Stimulated activated naive B cell treated with anti-CD40 and anti-IgM and Interleukin-4, amounts not matched to agents 10 μg/mL and 1 μg/mL and 100 μg/mL, for 72 hours (primary cell): ENCODE measurements around the gene KLHDC8A.
"Not testable (repeated sequence)": the region's sequence is repeated elsewhere in the genome, so short reads cannot be mapped to it uniquely, and the experiment has no call there.

ENCODE experiments used
- ATAC-seq, 2 donors: fragments of 150-1000 bp; cut with Tn5 transposase; replicated peaks; 2 replicates each; pipeline ENCODE4 v1.10.0; 2021; ENCODE audit warnings: moderate library complexity in 1 of 2
- DNase-seq: peaks from one replicate; pipeline ENCODE4 v3.0.0; 2021
- H3K27ac Mint-ChIP-seq: one replicate; pipeline ENCODE4 v1.8.0; 2022; ENCODE audit warnings: mild to moderate bottlenecking, mixed read lengths
- H3K27me3 Mint-ChIP-seq, 2 donors: one replicate each; pipeline ENCODE4 v1.8.0; 2022; ENCODE audit warnings: mixed read lengths in 2 of 2
- H3K36me3 Mint-ChIP-seq, 2 donors: one replicate each; pipeline ENCODE4 v1.8.0; 2022; ENCODE audit warnings: mixed read lengths in 2 of 2, mild to moderate bottlenecking in 1 of 2
- H3K4me1 Mint-ChIP-seq, 2 donors: one replicate each; pipeline ENCODE4 v1.8.0; 2022; ENCODE audit warnings: mixed read lengths in 2 of 2, mild to moderate bottlenecking in 1 of 2
- H3K4me3 Mint-ChIP-seq, 2 donors: one replicate each; pipeline ENCODE4 v1.8.0; 2022; ENCODE audit warnings: mild to moderate bottlenecking in 2 of 2, mixed read lengths in 2 of 2, moderate library complexity in 1 of 2
- H3K9me3 Mint-ChIP-seq, 2 donors: one replicate each; pipeline ENCODE4 v1.8.0; 2022; ENCODE audit warnings: mixed read lengths in 2 of 2, mild to moderate bottlenecking in 1 of 2

The KLHDC8A gene

GRCh38 chr1:205376739-205377138 lies 20.0 kb upstream of the KLHDC8A start:
- ATAC-seq = no peak
- Mint-ChIP-seq H3K9me3 (no peaks in the 10 kb centered on the region), H3K4me3 (no peak overlapping the region), H3K27me3 (peaks cover 30 to 55% of the 10 kb centered on the region in 2 donors), H3K4me1 (peaks cover 0 to 2% of the 10 kb centered on the region in 2 donors), H3K36me3 (no peaks in the 10 kb centered on the region), H3K27ac (no peak overlapping the region)
- DNase-seq = no peak

GRCh38 chr1:205375835-205376545 lies 19.3 kb upstream of the KLHDC8A start:
- ATAC-seq = no peak
- Mint-ChIP-seq H3K4me3 (no peak overlapping the region), H3K9me3 (no peaks in the 10 kb centered on the region), H3K36me3 (no peaks in the 10 kb centered on the region), H3K27me3 (peaks cover 30 to 55% of the 10 kb centered on the region in 2 donors), H3K27ac (no peak overlapping the region), H3K4me1 (peaks cover 0 to 2% of the 10 kb centered on the region in 2 donors)
- DNase-seq = no peak

GRCh38 chr1:205374210-205375078 lies 17.7 kb upstream of the KLHDC8A start:
- ATAC-seq (no peak), DNase-seq (no peak)
- Mint-ChIP-seq H3K36me3 (no peaks in the 10 kb centered on the region), H3K27ac (no peak overlapping the region), H3K4me1 (peaks cover 0 to 2% of the 10 kb centered on the region in 2 donors), H3K27me3 (peaks cover 30 to 51% of the 10 kb centered on the region in 2 donors), H3K4me3 (no peak overlapping the region), H3K9me3 (no peaks in the 10 kb centered on the region)

- no peak for DNase-seq
- Mint-ChIP-seq H3K36me3 (no peaks in the 10 kb centered on the region), H3K4me1 (peaks cover 0 to 2% of the 10 kb centered on the region in 2 donors), H3K27me3 (peaks cover 26 to 49% of the 10 kb centered on the region in 2 donors), H3K27ac (no peak overlapping the region), H3K9me3 (no peaks in the 10 kb centered on the region), H3K4me3 (no peak overlapping the region)
- ATAC-seq = no peak
Measured at GRCh38 chr1:205373798-205374175, 17.1 kb upstream of the KLHDC8A start.

GRCh38 chr1:205373022-205373797 lies 16.5 kb upstream of the KLHDC8A start:
- Mint-ChIP-seq H3K4me3 (no peak overlapping the region), H3K27ac (no peak overlapping the region), H3K4me1 (peaks cover 0 to 2% of the 10 kb centered on the region in 2 donors), H3K27me3 (peaks cover 26 to 50% of the 10 kb centered on the region in 2 donors), H3K36me3 (no peaks in the 10 kb centered on the region), H3K9me3 (no peaks in the 10 kb centered on the region)
- ATAC-seq (no peak), DNase-seq (no peak)

GRCh38 chr1:205371871-205372660 lies 15.3 kb upstream of the KLHDC8A start:
- ATAC-seq = no peak
- peaks cover 26 to 50% of the 10 kb centered on the region in 2 donors for H3K27me3 Mint-ChIP-seq
- H3K36me3 Mint-ChIP-seq = no peaks in the 10 kb centered on the region
- H3K9me3 Mint-ChIP-seq = no peaks in the 10 kb centered on the region
- H3K4me3 Mint-ChIP-seq = no peak overlapping the region
- H3K4me1 Mint-ChIP-seq = peaks cover 0 to 2% of the 10 kb centered on the region in 2 donors
- no peak for DNase-seq
- no peak overlapping the region for H3K27ac Mint-ChIP-seq

GRCh38 chr1:205370780-205371179 lies 14.1 kb upstream of the KLHDC8A start:
- no peaks in the 10 kb centered on the region for H3K36me3 Mint-ChIP-seq
- no peaks in the 10 kb centered on the region for H3K4me1 Mint-ChIP-seq
- ATAC-seq (no peak), DNase-seq (no peak)
- no peak overlapping the region for H3K4me3 Mint-ChIP-seq
- H3K9me3 Mint-ChIP-seq = no peaks in the 10 kb centered on the region
- no peak overlapping the region for H3K27ac Mint-ChIP-seq
- H3K27me3 Mint-ChIP-seq = peaks cover 19 to 38% of the 10 kb centered on the region in 2 donors

- no peaks in the 10 kb centered on the region for H3K36me3 Mint-ChIP-seq
- ATAC-seq (no peak), DNase-seq (no peak)
- no peak overlapping the region for H3K4me3 Mint-ChIP-seq
- no peak overlapping the region for H3K27ac Mint-ChIP-seq
- H3K4me1 Mint-ChIP-seq = no peaks in the 10 kb centered on the region
- H3K27me3 Mint-ChIP-seq = peaks cover 16 to 29% of the 10 kb centered on the region in 2 donors
- no peaks in the 10 kb centered on the region for H3K9me3 Mint-ChIP-seq
Measured at GRCh38 chr1:205369701-205370123, 13.0 kb upstream of the KLHDC8A start.

GRCh38 chr1:205368478-205368877 lies 11.8 kb upstream of the KLHDC8A start:
- H3K36me3 Mint-ChIP-seq = no peaks in the 10 kb centered on the region
- H3K27me3 Mint-ChIP-seq = peaks cover 7 to 17% of the 10 kb centered on the region in 2 donors
- no peak for DNase-seq
- no peaks in the 10 kb centered on the region for H3K4me1 Mint-ChIP-seq
- no peak for ATAC-seq
- H3K4me3 Mint-ChIP-seq = no peak overlapping the region
- H3K9me3 Mint-ChIP-seq = no peaks in the 10 kb centered on the region
- H3K27ac Mint-ChIP-seq = no peak overlapping the region

GRCh38 chr1:205365945-205366463 lies 9.3 kb upstream of the KLHDC8A start:
- DNase-seq (no peak), ATAC-seq (no peak)
- H3K27me3 Mint-ChIP-seq = peaks cover 0 to 7% of the 10 kb centered on the region in 2 donors
- no peak overlapping the region for H3K4me3 Mint-ChIP-seq
- H3K9me3 Mint-ChIP-seq = no peaks in the 10 kb centered on the region
- H3K4me1 Mint-ChIP-seq = no peaks in the 10 kb centered on the region
- H3K27ac Mint-ChIP-seq = no peak overlapping the region
- H3K36me3 Mint-ChIP-seq = no peaks in the 10 kb centered on the region

- H3K9me3 Mint-ChIP-seq = not testable (repeated sequence)
Measured at GRCh38 chr1:205365086-205365485, 8.4 kb upstream of the KLHDC8A start.

GRCh38 chr1:205360891-205361290 lies 4.2 kb upstream of the KLHDC8A start:
- Mint-ChIP-seq H3K4me3 (no peak overlapping the region), H3K27ac (no peak overlapping the region), H3K27me3 (peaks cover 0 to 39% of the 10 kb centered on the region in 2 donors)

More at GRCh38 chr1:205365086-205365485, 8.4 kb upstream of the KLHDC8A start:
- not testable (repeated sequence) for H3K27ac Mint-ChIP-seq, ATAC-seq, H3K4me3 Mint-ChIP-seq, H3K36me3 Mint-ChIP-seq, DNase-seq, H3K4me1 Mint-ChIP-seq
- H3K27me3 Mint-ChIP-seq = peaks cover 0 to 14% of the 10 kb centered on the region in 2 donors

GRCh38 chr1:205359771-205360565 lies 3.2 kb upstream of the KLHDC8A start:
- no peak for ATAC-seq
- no peak for DNase-seq
- H3K4me1 Mint-ChIP-seq = peaks cover 8 to 10% of the 10 kb centered on the region in 2 donors
- H3K27me3 Mint-ChIP-seq = peaks cover 0 to 39% of the 10 kb centered on the region in 2 donors
- no peaks in the 10 kb centered on the region for H3K36me3 Mint-ChIP-seq
- H3K27ac Mint-ChIP-seq = no peak overlapping the region
- no peak overlapping the region for H3K4me3 Mint-ChIP-seq
- no peaks in the 10 kb centered on the region for H3K9me3 Mint-ChIP-seq

More at GRCh38 chr1:205360891-205361290, 4.2 kb upstream of the KLHDC8A start:
- DNase-seq (no peak), ATAC-seq (no peak)
- Mint-ChIP-seq H3K4me1 (peaks cover 8 to 10% of the 10 kb centered on the region in 2 donors), H3K9me3 (no peaks in the 10 kb centered on the region), H3K36me3 (no peaks in the 10 kb centered on the region)
